ENCODE results near the gene PLPP6.
A peak's percentile ranks its signal among the peaks of the same experiment; 100 is the strongest.

Gene PLPP6

DNA sequence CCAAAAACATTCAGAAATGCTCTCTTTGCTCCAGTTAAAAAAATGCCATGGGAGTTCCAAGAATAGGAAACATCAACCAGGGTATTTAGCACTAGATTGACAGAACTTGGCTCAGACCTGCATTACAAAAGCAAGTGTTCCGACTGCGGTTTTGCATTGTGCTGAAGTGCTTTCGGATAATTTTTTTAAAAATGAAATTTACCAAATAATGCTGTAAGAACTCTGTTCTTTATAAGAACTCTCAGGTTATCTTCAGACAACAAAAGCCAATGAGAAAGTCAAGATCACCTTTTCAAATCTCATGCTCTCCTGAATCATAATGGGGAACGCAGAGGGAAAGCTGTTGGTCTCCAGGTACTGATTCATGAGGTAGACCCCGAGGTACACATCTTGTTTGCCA is 483 bp upstream of the PLPP6 start:
- Histone ChIP-seq H3K9me3 (ENCODE audit: control insufficient read depth, insufficient read depth, low read length) (no peaks in the 10 kb centered on the region), H3K9ac (ENCODE audit: low read depth, low read length) (peak overlapping the region; percentile 29; the same call in 1 of the 2 replicates), H3K27me3 (ENCODE audit: control insufficient read depth, insufficient read depth, low read length) (peaks cover 3% of the 10 kb centered on the region; the same call in 1 of the 2 replicates), H3K36me3 (ENCODE audit: control insufficient read depth, insufficient read depth, low read length) (no peaks in the 10 kb centered on the region), H3K27ac (ENCODE audit: low read depth, low read length) (peak overlapping the region; percentile 54), H3K4me3 (ENCODE audit: low read depth, low read length) (peak overlapping the region; percentile 82), H3K4me1 (ENCODE audit: control insufficient read depth, insufficient read depth, low read length) (peaks cover 50% of the 10 kb centered on the region)

DNA sequence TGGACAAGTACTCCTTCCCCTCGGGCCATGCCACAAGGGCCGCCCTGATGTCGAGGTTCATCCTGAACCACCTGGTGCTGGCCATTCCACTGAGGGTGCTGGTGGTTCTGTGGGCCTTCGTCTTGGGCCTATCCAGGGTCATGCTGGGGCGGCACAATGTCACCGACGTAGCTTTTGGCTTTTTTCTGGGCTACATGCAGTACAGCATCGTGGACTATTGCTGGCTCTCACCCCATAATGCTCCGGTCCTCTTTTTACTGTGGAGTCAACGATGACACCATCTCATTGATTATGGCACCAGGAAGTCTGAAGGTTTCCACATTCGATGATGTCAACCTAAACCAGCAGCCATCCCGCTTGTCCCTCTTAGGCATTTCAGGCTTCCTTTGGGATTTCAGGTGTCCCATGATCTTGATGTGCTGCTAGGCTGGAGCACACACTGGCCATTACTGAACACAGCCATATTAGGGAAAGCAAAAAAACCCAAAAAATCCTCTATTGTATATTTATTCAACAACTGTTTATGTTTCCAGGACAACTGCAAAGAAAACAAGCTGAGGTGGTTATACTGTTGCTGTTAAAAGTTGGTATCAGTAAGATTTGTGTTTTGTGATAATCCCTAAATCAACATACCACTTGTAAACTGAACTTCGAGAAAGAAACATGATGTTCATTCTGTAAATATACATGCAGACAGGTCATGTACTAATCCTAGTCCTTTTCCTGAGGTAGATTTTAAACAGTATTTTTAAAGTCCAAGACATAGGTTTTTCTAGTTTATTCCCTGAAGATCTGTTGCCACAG is 1.1 kb downstream of the PLPP6 start:
- Histone ChIP-seq H3K9me3 (ENCODE audit: control insufficient read depth, insufficient read depth, low read length) (no peaks in the 10 kb centered on the region), H3K9ac (ENCODE audit: low read depth, low read length) (0 out of 2 replicates have a peak overlapping the region, but pooled peaks have one; percentile 84), H3K4me1 (ENCODE audit: control insufficient read depth, insufficient read depth, low read length) (peaks cover 43% of the 10 kb centered on the region), H3K36me3 (ENCODE audit: control insufficient read depth, insufficient read depth, low read length) (no peaks in the 10 kb centered on the region), H3K27me3 (ENCODE audit: control insufficient read depth, insufficient read depth, low read length) (peaks cover 10% of the 10 kb centered on the region; the same call in 1 of the 2 replicates), H3K4me3 (ENCODE audit: low read depth, low read length) (peak overlapping the region; percentile 82), H3K27ac (ENCODE audit: low read depth, low read length) (peak overlapping the region; percentile 81)

DNA sequence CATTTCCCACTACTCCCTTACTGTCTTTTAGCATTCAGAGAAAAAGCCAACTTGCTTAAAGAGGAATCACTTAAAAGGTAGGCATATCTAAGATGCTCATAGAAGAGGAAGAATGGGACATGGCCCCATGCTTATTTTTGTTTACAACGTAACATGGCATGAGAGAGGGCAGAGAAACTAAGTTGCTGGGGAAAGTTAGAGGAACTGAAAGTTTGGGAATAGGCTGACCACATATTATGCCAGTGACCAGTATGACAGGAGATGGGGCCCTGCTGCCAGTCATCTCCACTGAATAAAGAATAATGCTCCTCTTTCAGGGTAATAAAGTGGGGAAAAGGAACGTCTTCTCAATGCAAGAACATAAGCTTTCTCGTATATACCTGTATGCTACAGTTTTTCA is 1.9 kb downstream of the PLPP6 start:
- no peak overlapping the region for H3K9ac ChIP-seq (ENCODE audit: low read depth, low read length)
- peaks cover 43% of the 10 kb centered on the region for H3K4me1 ChIP-seq (ENCODE audit: control insufficient read depth, insufficient read depth, low read length)
- peaks cover 10% of the 10 kb centered on the region; the same call in 1 of the 2 replicates for H3K27me3 ChIP-seq (ENCODE audit: control insufficient read depth, insufficient read depth, low read length)
- H3K4me3 ChIP-seq (ENCODE audit: low read depth, low read length) = peak overlapping the region; percentile 82; the same call in 1 of the 2 replicates
- no peaks in the 10 kb centered on the region for H3K9me3 ChIP-seq (ENCODE audit: control insufficient read depth, insufficient read depth, low read length)
- H3K36me3 ChIP-seq (ENCODE audit: control insufficient read depth, insufficient read depth, low read length) = no peaks in the 10 kb centered on the region
- H3K27ac ChIP-seq (ENCODE audit: low read depth, low read length) = no peak overlapping the region

DNA sequence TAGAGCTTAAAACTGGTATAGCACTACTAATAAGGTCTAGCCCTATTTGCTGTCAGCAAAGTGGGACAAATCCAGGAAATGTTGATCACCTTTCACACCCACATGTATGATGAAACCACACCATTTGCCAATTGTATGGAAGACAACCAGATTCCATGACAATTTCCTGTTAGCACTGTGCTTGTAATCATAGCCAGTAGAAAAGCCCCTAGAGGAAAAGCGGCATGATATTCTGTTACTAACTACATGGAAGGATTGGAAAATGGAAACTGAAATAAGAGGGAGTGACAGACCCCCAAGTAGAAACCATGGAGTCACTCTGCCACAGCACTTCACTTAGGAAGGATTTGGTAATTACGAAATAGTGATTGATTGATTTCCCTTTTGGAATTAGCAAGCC is 3.3 kb downstream of the PLPP6 start:
- H3K9ac ChIP-seq (ENCODE audit: low read depth, low read length) = no peak overlapping the region
- peak overlapping the region; percentile 36 for H3K27ac ChIP-seq (ENCODE audit: low read depth, low read length)
- peaks cover 44% of the 10 kb centered on the region for H3K4me1 ChIP-seq (ENCODE audit: control insufficient read depth, insufficient read depth, low read length)
- no peaks in the 10 kb centered on the region for H3K9me3 ChIP-seq (ENCODE audit: control insufficient read depth, insufficient read depth, low read length)
- H3K4me3 ChIP-seq (ENCODE audit: low read depth, low read length) = peak overlapping the region; percentile 82
- no peaks in the 10 kb centered on the region for H3K36me3 ChIP-seq (ENCODE audit: control insufficient read depth, insufficient read depth, low read length)
- peaks cover 10% of the 10 kb centered on the region; the same call in 1 of the 2 replicates for H3K27me3 ChIP-seq (ENCODE audit: control insufficient read depth, insufficient read depth, low read length)

DNA sequence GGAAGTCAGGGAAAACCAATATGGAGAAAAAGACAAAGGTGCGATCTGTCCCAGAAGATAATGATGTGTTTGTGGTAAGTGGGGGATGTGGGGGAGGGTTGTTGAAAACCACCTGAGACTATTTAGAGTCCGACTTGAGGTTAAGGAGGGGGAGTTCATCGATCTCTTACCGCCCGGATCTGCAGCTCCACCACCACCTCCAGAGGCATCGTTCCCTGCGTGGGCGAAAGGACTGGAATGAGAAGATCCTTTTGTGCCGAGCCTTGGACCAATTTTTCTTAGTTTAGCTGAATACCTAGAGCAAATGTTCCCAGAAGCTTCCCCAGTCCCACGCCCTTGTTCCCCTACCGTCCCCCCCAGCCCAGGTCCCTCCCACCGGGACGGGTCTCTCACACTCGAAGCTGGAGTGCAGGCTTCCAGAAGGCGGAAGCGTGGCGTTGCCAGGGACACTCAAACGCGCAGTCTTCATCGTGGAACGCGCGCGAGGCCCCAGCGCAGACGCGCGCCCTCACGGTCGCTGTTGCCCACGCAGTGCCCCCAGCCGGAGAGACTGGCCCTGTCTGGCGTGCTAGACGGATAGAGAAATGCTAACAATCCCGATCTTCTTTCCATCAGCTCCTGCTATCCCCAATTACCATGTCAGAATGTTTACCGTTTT is 4.1 kb downstream of the PLPP6 start, which contains the start of gene SPATA6L:
SPATA6L (minus strand) TSS at position 439 of the 658 bp plus-strand sequence; CDS start at position 209, 230 bp downstream.
- peaks cover 49% of the 10 kb centered on the region for H3K4me1 ChIP-seq (ENCODE audit: control insufficient read depth, insufficient read depth, low read length)
- H3K27me3 ChIP-seq (ENCODE audit: control insufficient read depth, insufficient read depth, low read length) = peaks cover 10% of the 10 kb centered on the region; the same call in 1 of the 2 replicates
- H3K27ac ChIP-seq (ENCODE audit: low read depth, low read length) = peak within 1 kb of the TSS; percentile 36
- H3K9ac ChIP-seq (ENCODE audit: low read depth, low read length) = peak within 1 kb of the TSS; percentile 23; the same call in 1 of the 2 replicates
- H3K9me3 ChIP-seq (ENCODE audit: control insufficient read depth, insufficient read depth, low read length) = no peaks in the 10 kb centered on the region
- peak within 1 kb of the TSS; percentile 82 for H3K4me3 ChIP-seq (ENCODE audit: low read depth, low read length)
- H3K36me3 ChIP-seq (ENCODE audit: control insufficient read depth, insufficient read depth, low read length) = no peaks in the 10 kb centered on the region

DNA sequence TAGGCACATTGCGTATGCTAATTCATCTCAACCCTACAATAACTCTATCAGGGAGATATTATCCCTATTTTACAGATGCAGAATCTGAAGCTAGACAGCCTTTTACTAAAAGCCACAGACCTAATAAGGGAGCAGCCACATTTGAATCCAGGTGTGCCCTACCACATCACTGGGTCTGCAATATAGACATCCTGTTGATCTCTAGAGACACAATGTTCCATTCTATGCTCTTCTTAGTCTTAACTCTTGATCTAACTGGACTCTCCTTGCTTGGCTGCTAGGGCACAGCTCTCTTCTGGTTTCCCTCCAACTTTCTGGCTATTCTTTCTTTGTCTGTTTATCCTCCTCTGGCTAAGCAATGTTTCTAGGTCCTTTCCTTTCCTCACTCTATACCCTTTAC is 5.6 kb downstream of the PLPP6 start:
- peaks cover 10% of the 10 kb centered on the region; the same call in 1 of the 2 replicates for H3K27me3 ChIP-seq (ENCODE audit: control insufficient read depth, insufficient read depth, low read length)
- H3K4me3 ChIP-seq (ENCODE audit: low read depth, low read length) = no peak overlapping the region
- H3K27ac ChIP-seq (ENCODE audit: low read depth, low read length) = no peak overlapping the region
- no peak overlapping the region for H3K9ac ChIP-seq (ENCODE audit: low read depth, low read length)
- no peaks in the 10 kb centered on the region for H3K9me3 ChIP-seq (ENCODE audit: control insufficient read depth, insufficient read depth, low read length)
- H3K36me3 ChIP-seq (ENCODE audit: control insufficient read depth, insufficient read depth, low read length) = no peaks in the 10 kb centered on the region
- H3K4me1 ChIP-seq (ENCODE audit: control insufficient read depth, insufficient read depth, low read length) = peaks cover 46% of the 10 kb centered on the region

DNA sequence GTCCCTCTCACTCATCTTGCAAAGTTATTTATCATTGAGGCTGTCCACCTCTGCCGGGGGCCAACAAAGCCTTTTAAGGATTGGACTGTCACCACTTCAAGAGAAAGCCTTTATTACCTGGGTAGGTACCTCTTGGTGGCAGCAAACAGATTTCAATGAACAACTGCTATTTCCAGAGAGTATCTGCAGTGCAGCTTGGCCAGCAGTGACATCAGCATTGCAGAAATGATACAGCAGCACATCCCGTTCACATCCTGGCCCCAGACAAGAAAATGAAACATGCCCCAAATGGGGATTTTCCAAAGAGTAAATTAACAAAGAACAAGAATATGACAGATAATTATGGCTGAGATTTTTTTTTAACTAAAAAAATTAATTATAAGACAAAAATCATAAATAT is 6.5 kb downstream of the PLPP6 start:
- no peaks in the 10 kb centered on the region for H3K36me3 ChIP-seq (ENCODE audit: control insufficient read depth, insufficient read depth, low read length)
- H3K4me3 ChIP-seq (ENCODE audit: low read depth, low read length) = no peak overlapping the region
- H3K9me3 ChIP-seq (ENCODE audit: control insufficient read depth, insufficient read depth, low read length) = no peaks in the 10 kb centered on the region
- H3K27ac ChIP-seq (ENCODE audit: low read depth, low read length) = no peak overlapping the region
- peaks cover 39% of the 10 kb centered on the region for H3K4me1 ChIP-seq (ENCODE audit: control insufficient read depth, insufficient read depth, low read length)
- H3K27me3 ChIP-seq (ENCODE audit: control insufficient read depth, insufficient read depth, low read length) = peaks cover 10% of the 10 kb centered on the region; the same call in 1 of the 2 replicates
- H3K9ac ChIP-seq (ENCODE audit: low read depth, low read length) = no peak overlapping the region

DNA sequence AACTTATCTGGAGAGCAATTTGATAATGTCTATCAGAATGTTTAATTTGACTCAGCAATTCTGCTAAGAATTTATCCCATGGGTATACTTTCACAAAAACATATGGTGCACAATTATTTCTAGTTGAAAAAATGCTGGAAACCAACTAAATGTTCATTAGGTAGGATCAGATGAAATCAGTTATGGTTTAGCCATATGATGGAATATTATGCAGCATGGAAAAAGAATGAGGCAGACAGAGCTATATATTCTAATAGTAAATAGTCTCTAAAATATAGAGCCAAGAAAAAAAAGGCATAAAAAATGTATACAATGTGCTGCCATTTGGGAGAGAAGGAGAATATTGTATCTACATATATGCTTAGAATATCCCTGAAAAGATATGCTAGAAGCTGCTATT is 7.8 kb downstream of the PLPP6 start:
- Histone ChIP-seq H3K4me3 (ENCODE audit: low read depth, low read length) (no peak overlapping the region), H3K36me3 (ENCODE audit: control insufficient read depth, insufficient read depth, low read length) (no peaks in the 10 kb centered on the region), H3K4me1 (ENCODE audit: control insufficient read depth, insufficient read depth, low read length) (peaks cover 27% of the 10 kb centered on the region), H3K27me3 (ENCODE audit: control insufficient read depth, insufficient read depth, low read length) (peaks cover 10% of the 10 kb centered on the region; the same call in 1 of the 2 replicates), H3K9me3 (ENCODE audit: control insufficient read depth, insufficient read depth, low read length) (no peaks in the 10 kb centered on the region), H3K27ac (ENCODE audit: low read depth, low read length) (no peak overlapping the region), H3K9ac (ENCODE audit: low read depth, low read length) (no peak overlapping the region)

DNA sequence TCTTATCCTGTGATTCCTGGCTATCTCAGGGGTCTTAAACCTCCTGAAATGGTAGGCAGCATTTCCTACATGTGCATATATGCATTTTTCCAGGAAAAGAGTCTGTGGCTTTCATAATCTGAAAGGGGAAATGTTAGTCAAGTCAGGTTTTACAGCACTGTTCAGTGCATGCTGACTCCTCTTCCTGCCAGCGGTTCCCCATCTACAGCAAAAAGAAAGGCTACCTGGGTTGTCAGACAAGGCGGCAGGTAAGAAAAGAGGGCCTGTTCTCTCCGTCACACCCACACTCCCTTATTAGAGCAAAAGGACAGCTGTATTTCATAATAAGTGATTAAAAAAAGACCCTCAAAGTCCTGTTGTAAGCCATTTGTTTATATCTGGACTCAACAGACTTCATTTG is 8.5 kb downstream of the PLPP6 start:
- Histone ChIP-seq H3K9ac (ENCODE audit: low read depth, low read length) (no peak overlapping the region), H3K4me1 (ENCODE audit: control insufficient read depth, insufficient read depth, low read length) (peaks cover 20% of the 10 kb centered on the region), H3K9me3 (ENCODE audit: control insufficient read depth, insufficient read depth, low read length) (no peaks in the 10 kb centered on the region), H3K36me3 (ENCODE audit: control insufficient read depth, insufficient read depth, low read length) (no peaks in the 10 kb centered on the region), H3K27ac (ENCODE audit: low read depth, low read length) (peak overlapping the region; percentile 42), H3K27me3 (ENCODE audit: control insufficient read depth, insufficient read depth, low read length) (peaks cover 10% of the 10 kb centered on the region; the same call in 1 of the 2 replicates), H3K4me3 (ENCODE audit: low read depth, low read length) (no peak overlapping the region)

DNA sequence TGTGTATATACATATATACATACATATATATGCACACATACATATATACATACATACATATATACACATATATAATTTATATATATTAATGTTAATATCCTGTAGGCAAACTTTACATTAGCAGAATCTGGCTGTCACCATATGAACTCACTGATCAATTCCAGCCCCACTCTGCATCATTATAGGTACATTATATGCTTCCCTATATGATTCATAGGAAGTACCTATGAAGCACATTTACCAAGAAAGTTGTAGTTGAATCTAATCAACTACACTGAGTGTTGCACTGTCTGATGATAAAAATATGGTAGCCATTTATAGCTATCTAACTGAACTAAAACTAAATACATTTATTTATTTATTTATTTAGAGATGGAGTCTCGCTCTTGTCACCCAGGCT is 9.6 kb downstream of the PLPP6 start:
- no peak overlapping the region for H3K9ac ChIP-seq (ENCODE audit: low read depth, low read length)
- H3K4me3 ChIP-seq (ENCODE audit: low read depth, low read length) = no peak overlapping the region
- H3K4me1 ChIP-seq (ENCODE audit: control insufficient read depth, insufficient read depth, low read length) = peaks cover 8% of the 10 kb centered on the region
- H3K9me3 ChIP-seq (ENCODE audit: control insufficient read depth, insufficient read depth, low read length) = no peaks in the 10 kb centered on the region
- H3K27me3 ChIP-seq (ENCODE audit: control insufficient read depth, insufficient read depth, low read length) = peaks cover 6% of the 10 kb centered on the region; the same call in 1 of the 2 replicates
- no peaks in the 10 kb centered on the region for H3K36me3 ChIP-seq (ENCODE audit: control insufficient read depth, insufficient read depth, low read length)
- no peak overlapping the region for H3K27ac ChIP-seq (ENCODE audit: low read depth, low read length)

DNA sequence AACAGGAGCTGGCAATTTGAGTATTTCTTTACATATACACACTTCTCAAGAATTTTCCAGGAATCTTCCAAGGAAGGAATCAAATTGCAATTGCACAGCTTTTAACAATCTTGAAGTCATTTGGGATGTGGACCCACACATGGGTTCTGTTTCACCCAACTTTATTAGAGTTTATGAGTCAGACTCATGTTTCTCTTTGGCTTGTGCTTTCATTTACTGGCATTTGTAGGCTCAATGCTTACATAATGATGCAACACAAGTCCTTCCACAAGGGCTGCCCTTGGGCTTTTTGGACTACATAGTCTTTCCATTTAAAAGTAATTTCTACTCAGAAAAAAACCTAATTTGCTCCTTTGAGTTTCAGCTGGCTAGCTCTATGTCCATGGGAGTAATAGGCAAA is 12.7 kb downstream of the PLPP6 start:
- H3K36me3 ChIP-seq (ENCODE audit: control insufficient read depth, insufficient read depth, low read length) = no peaks in the 10 kb centered on the region
- no peaks in the 10 kb centered on the region for H3K9me3 ChIP-seq (ENCODE audit: control insufficient read depth, insufficient read depth, low read length)
- H3K27ac ChIP-seq (ENCODE audit: low read depth, low read length) = no peak overlapping the region
- H3K4me3 ChIP-seq (ENCODE audit: low read depth, low read length) = no peak overlapping the region
- H3K9ac ChIP-seq (ENCODE audit: low read depth, low read length) = no peak overlapping the region
- H3K27me3 ChIP-seq (ENCODE audit: control insufficient read depth, insufficient read depth, low read length) = no peaks in the 10 kb centered on the region
- H3K4me1 ChIP-seq (ENCODE audit: control insufficient read depth, insufficient read depth, low read length) = peaks cover 22% of the 10 kb centered on the region
